Type B pancreatic cell (in vitro differentiated cells): Measurements from ENCODE around the gene MAD1L1. TPM values are rescaled to one million over a fixed set of nuclear protein-coding genes. Genes with fewer than 3 reads are reported as not detected.

Source experiments
- DNase-seq: peaks from one replicate; pipeline ENCODE4 v3.0.0; 2021; ENCODE audit warnings: mixed read lengths; ENCODE audit not compliant: unreplicated experiment; ENCODE audit errors: extremely low spot score
- H3K27ac Mint-ChIP-seq: 2 replicates; pipeline ENCODE4 v1.8.0; 2021; ENCODE audit warnings: mild to moderate bottlenecking, mixed read lengths
- H3K27me3 Mint-ChIP-seq: 2 replicates; pipeline ENCODE4 v1.8.0; 2021; ENCODE audit warnings: mixed read lengths
- H3K36me3 Mint-ChIP-seq: 2 replicates; pipeline ENCODE4 v1.8.0; 2021; ENCODE audit warnings: mixed read lengths
- H3K4me1 Mint-ChIP-seq: one replicate; pipeline ENCODE4 v1.8.0; 2021; ENCODE audit warnings: mixed read lengths; ENCODE audit not compliant: unreplicated experiment
- H3K4me3 Mint-ChIP-seq: 2 replicates; pipeline ENCODE4 v1.8.0; 2021; ENCODE audit warnings: mild to moderate bottlenecking, mixed read lengths
- H3K9me3 Mint-ChIP-seq: 2 replicates; pipeline ENCODE4 v1.8.0; 2021; ENCODE audit warnings: mixed read lengths
- total RNA-seq: library from RNA; stranded (reverse); gene quantifications from 2 replicates; pipeline ENCODE4 v1.2.1, GENCODE V29; 2021; ENCODE audit warnings: low replicate concordance
- TF ChIP-seq, protein P1 (sequence below): fragments of 200-600 bp; sonication (generic); conservative IDR thresholded peaks from 2 replicates; pipeline ENCODE4 v1.5.0; 2021; ENCODE audit warnings: antibody characterized with exemption, mild to moderate bottlenecking

The MAD1L1 gene
- total RNA-seq, 1 donor from 2014 or later, result 40.7 TPM

DNA sequence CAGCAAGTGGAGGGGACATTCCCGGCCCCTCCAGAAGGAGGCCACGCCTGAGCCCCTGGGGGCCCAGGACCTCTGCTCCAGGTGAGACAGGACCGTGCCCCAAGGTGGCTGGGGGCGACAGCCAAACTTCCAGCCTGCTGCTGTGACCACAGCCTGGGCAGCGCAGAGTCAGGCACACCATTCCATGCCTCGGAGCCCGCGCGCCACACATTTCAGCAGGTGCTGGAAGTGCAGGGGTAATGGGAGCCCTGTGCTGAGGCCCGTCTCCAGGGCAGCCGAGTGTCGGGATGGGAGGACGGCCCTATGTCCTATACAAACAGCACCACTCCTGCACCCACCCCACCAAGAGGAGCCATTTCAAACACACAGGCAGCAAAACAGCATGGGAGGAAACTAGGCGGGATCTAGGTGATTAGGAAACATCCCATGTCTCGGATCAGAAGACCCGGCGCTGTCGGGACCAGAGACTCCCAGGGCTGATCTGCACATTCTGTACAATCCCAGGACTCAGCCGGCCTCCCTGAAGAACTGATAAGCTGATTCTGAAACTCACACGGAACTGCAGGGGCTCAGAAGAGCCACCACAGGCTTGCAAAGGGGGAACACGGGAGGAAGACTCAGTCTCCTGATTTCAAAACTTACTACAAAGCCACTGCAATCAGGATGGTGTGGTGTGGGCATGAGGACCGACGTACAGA lies 290.4 kb downstream of the MAD1L1 start:
- H3K4me3 Mint-ChIP-seq, result no peak overlapping the region
- H3K27me3 Mint-ChIP-seq, result no peaks in the 10 kb centered on the region
- peaks cover 7% of the 10 kb centered on the region for H3K36me3 Mint-ChIP-seq
- no peak overlapping the region for H3K27ac Mint-ChIP-seq
- H3K9me3 Mint-ChIP-seq, result no peaks in the 10 kb centered on the region
- TF ChIP-seq, protein P1, sequence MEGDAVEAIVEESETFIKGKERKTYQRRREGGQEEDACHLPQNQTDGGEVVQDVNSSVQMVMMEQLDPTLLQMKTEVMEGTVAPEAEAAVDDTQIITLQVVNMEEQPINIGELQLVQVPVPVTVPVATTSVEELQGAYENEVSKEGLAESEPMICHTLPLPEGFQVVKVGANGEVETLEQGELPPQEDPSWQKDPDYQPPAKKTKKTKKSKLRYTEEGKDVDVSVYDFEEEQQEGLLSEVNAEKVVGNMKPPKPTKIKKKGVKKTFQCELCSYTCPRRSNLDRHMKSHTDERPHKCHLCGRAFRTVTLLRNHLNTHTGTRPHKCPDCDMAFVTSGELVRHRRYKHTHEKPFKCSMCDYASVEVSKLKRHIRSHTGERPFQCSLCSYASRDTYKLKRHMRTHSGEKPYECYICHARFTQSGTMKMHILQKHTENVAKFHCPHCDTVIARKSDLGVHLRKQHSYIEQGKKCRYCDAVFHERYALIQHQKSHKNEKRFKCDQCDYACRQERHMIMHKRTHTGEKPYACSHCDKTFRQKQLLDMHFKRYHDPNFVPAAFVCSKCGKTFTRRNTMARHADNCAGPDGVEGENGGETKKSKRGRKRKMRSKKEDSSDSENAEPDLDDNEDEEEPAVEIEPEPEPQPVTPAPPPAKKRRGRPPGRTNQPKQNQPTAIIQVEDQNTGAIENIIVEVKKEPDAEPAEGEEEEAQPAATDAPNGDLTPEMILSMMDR, result no peak
- DNase-seq, result no peak
- H3K4me1 Mint-ChIP-seq, result peaks cover 9% of the 10 kb centered on the region

DNA sequence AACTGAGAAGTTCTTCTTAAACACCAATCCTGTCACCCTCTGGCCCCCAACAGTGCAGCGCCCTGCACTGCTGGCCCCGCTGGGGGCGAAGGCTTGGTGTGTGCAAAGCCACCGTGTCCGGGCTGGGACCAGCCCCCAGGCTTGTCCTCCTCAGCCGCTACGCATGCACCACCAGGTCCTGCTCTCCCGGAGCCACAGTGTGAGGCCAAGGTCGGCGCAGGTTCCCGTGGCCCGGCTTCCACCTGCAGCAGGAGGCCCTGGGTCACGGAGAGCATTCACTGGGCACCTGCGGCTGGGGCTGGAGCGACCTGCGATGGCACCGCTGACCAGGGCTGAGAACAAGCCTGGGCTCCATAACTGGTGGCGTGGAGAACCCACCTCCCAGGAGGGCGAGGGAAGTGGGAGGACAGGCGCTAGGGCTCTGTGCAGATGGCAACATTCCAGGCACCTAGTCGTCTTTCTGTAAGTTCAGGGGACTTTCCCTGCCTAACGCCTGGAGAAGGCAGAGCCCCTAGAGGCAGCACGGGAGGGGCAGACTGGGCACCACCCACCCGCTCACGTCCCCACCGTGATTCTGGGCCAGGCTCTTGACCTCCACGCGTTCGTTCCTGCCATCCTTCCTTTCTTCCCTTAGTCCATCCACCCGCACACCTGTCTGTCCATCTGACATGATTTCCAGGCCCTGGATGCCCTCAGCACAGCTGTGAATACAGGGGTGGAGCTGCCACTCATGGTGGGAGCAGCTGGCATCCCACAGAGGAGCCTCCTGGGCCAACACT lies 291.1 kb downstream of the MAD1L1 start:
- H3K4me3 Mint-ChIP-seq, result no peak overlapping the region
- no peak overlapping the region for H3K27ac Mint-ChIP-seq
- TF ChIP-seq, protein P1, result no peak
- peaks cover 9% of the 10 kb centered on the region for H3K4me1 Mint-ChIP-seq
- DNase-seq, result no peak
- peaks cover 7% of the 10 kb centered on the region for H3K36me3 Mint-ChIP-seq
- no peaks in the 10 kb centered on the region for H3K27me3 Mint-ChIP-seq
- no peaks in the 10 kb centered on the region for H3K9me3 Mint-ChIP-seq

DNA sequence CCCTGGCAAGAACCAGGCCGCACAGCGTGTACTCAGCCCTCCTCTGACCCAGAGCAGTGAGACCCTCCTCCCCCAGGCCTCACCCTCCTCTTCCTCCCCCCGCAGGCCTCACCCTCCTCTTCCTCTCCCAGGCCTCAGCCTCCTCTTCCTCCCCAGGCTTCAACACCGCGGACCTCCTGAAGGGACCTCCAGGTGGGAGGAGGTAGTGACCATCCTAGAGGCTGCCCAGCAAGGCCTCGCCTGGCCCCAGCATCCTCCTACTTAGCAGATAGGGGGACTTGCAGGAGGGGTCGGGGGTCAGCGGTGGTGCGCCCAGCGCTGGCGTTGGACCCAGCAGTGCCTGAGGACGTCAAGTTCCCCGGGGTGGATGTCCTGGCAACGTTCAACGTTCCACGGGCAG lies 291.9 kb downstream of the MAD1L1 start:
- DNase-seq, result no peak
- Mint-ChIP-seq H3K36me3 (peaks cover 7% of the 10 kb centered on the region), H3K9me3 (no peaks in the 10 kb centered on the region), H3K27me3 (no peaks in the 10 kb centered on the region), H3K27ac (no peak overlapping the region), H3K4me3 (no peak overlapping the region), H3K4me1 (peaks cover 9% of the 10 kb centered on the region)
- TF ChIP-seq, protein P1, result no peak

DNA sequence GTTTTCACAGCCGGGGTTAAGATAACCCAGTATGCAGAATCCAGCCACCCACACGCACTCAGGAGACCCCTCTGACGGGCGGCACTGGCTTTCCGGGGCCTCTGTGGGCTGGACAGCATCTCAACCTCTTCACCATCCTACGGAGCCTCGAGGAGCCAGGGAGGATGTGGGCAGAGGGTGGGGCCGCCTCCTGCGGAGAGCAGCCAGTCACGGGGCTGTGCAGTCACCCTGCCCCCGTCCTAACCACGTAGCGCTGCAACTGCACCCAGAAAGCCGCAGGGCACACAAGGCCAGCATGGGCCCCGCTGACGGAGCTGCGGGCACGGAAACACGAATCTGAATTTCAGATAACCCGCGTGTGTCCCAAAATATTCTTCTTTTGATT lies 292.4 kb downstream of the MAD1L1 start:
- Mint-ChIP-seq H3K9me3 (no peaks in the 10 kb centered on the region), H3K4me1 (peaks cover 9% of the 10 kb centered on the region), H3K4me3 (no peak overlapping the region), H3K27ac (no peak overlapping the region), H3K27me3 (no peaks in the 10 kb centered on the region), H3K36me3 (peaks cover 7% of the 10 kb centered on the region)
- TF ChIP-seq, protein P1, result no peak
- no peak for DNase-seq

DNA sequence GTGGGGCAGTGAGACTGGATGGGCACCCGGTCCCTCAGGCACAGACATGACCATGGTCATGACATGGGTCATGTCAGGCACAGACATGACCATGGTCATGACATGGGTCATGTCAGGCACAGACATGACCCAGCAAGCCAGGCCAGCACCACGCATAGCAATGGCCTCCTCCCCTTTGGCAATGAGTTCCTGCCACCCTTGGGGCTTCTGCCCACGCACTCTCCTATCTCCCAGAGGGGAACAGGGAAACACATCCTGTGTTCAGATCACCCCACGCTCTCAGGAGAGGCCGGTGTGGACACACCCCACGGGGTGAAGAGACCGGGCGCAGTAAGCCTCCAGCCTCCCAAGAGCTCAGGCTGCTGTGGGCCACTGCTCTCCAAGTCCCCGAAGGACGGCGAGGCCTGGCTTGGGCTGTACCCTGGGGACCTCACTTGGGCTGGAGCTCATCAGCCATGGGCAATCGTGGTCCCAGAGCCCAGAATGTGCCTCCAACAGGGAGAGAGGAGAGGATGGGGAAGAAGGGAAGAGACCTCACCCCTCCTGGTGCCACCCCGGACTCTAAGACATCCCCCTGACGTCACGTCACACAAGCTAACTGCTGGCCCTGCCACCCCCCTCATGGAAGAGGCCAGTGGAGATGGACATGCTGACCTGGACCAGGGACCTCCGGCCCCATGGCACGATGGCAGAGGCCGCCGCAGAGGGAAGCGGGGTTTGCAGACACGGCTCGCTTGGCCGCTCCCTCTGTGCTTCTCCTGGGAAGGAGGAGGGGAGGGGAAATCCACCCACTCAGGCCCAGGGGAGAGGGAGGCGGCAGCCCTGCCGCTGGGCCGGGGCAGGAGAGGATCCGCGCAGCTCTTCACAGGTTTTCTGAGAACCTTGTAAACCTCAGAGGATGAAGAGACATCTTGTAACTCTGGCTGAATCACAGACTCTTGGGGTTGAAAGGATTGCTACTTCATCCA lies 293.0 kb downstream of the MAD1L1 start:
- TF ChIP-seq, protein P1, result no peak
- no peak overlapping the region for H3K27ac Mint-ChIP-seq
- no peak for DNase-seq
- H3K27me3 Mint-ChIP-seq, result no peaks in the 10 kb centered on the region
- peaks cover 7% of the 10 kb centered on the region for H3K36me3 Mint-ChIP-seq
- no peaks in the 10 kb centered on the region for H3K9me3 Mint-ChIP-seq
- peaks cover 9% of the 10 kb centered on the region for H3K4me1 Mint-ChIP-seq
- H3K4me3 Mint-ChIP-seq, result no peak overlapping the region
